Mucosa of descending colon (tissue), 3 donors: ENCODE data around the gene PHF20. TPM values are rescaled to one million over a fixed set of nuclear protein-coding genes. Genes with fewer than 3 reads are reported as not detected.

ENCODE experiments used
- ATAC-seq: fragments of 200-7000 bp; cut with Tn5 transposase; one replicate; pipeline ENCODE4 v1.9.1; 2020; ENCODE audit warnings: mild to moderate bottlenecking, moderate library complexity
- DNase-seq, 3 donors: peaks; one replicate each; pipeline ENCODE4 v3.0.0-alpha.2; 2020
- H3K36me3 ChIP-seq: fragments of 200-600 bp; one replicate; pipeline ENCODE4 v1.8.0; 2021; ENCODE audit warnings: low read depth, mild to moderate bottlenecking
- H3K4me1 ChIP-seq: fragments of 200-600 bp; one replicate; pipeline ENCODE4 v1.8.0; 2021; ENCODE audit warnings: low read depth, mild to moderate bottlenecking
- H3K4me3 ChIP-seq: fragments of 200-600 bp; one replicate; pipeline ENCODE4 v1.8.0; 2021; ENCODE audit warnings: mild to moderate bottlenecking
- H3K9me3 ChIP-seq: fragments of 200-600 bp; one replicate; pipeline ENCODE4 v1.8.0; 2021; ENCODE audit warnings: mild to moderate bottlenecking
- CTCF ChIP-seq: fragments of 200-600 bp; IDR thresholded peaks from one replicate; pipeline ENCODE4 v1.8.0; 2022; ENCODE audit warnings: antibody characterized with exemption, mild to moderate bottlenecking
- intact Hi-C, 2 donors: fragments of 100-400 bp; cut with DNase I in 1 of 2; cut with micrococcal nuclease in 1 of 2; formaldehyde crosslinking; loops; one replicate each; pipeline versions ENCODE4 v1.11.0 to v1.11.1; 2022; cut with DNase I, micrococcal nuclease
- total RNA-seq, 3 donors: library from RNA; stranded (reverse); fragmentation: NEBNext Ultra II Directional in 2 of 3; extraction: Animal tissue kit (Norgen Biotek cat#: 25700) in 2 of 3; gene quantifications; one replicate each; pipeline versions ENCODE4 v1.2.1 to v1.2.4, GENCODE V29; 2021 to 2023
- donor health status: DM: no; HTN: no; CAD: no; lungs with moderate emphysema.
- donor health status: DM: no; HTN: no; CAD: no.
- donor health status: DM: no; HTN: yes; CAD: no.

Gene PHF20
- total RNA-seq, 3 donors from 2014 or later, result 23.3 to 61.1 (median 28.5) TPM

DNA sequence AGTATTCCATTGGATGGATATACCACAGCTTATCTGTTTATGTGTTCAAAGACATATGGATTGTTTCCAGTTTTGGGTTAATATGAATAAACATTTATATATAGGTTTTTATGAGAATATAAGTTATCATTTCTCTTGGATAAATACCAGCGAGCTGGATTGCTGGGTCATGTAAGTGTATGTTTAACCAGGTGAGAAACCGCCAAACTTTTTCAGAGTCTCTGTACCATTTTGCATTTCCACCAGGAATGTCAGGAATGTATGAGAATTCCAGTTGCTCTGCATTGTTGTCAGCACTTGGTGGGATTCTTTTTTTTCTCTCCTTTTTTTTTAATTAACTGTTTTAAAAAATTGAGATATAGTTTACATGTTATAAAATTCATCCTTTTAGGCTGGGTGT is 52.1 kb downstream of the PHF20 start:
- Histone ChIP-seq H3K9me3 (no peaks in the 10 kb centered on the region), H3K4me1 (no peaks in the 10 kb centered on the region), H3K4me3 (no peak overlapping the region), H3K36me3 (no peaks in the 10 kb centered on the region)
- no peak for DNase-seq
- intact Hi-C loops, result no loop called here
- TF ChIP-seq CTCF, result no peak
- ATAC-seq, result no peak

DNA sequence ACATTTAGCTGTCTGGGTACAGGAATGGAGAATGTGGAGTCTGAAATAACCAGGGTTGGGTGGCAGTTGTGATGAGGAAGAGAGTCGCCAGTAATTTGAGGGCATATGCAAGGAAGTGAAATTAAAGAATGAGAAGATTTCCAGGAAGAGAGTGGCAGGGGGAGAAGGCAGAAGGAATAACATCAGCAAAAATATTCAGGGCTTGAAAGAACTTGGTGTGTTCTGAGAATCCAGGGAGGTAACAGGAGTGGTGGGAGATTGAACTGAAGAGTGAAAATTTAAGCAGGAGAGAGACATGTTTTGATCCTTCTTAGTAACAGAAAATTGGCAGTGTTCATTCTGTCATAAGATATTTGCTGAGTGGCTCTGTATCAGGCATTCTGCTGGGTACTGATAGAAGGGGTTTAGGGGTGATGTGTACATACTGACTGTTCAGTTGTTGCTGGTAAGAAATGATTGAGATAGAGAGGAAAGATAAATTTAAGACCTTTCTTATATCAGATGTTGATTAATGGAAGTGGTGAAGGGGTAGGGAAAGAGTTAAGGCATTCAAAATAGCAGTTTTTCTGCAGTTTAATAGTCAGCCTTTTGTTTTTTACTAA is 54.7 kb downstream of the PHF20 start:
- no peak for TF ChIP-seq CTCF
- no peak for DNase-seq
- ATAC-seq, result no peak
- Histone ChIP-seq H3K4me3 (no peak overlapping the region), H3K4me1 (no peaks in the 10 kb centered on the region), H3K9me3 (no peaks in the 10 kb centered on the region), H3K36me3 (no peaks in the 10 kb centered on the region)
- intact Hi-C loops, result no loop called here

- Histone ChIP-seq H3K4me1 (no peaks in the 10 kb centered on the region), H3K9me3 (no peaks in the 10 kb centered on the region), H3K36me3 (no peaks in the 10 kb centered on the region), H3K4me3 (no peak overlapping the region)
- intact Hi-C loops, result no loop called here
- DNase-seq, result no peak
- no peak for TF ChIP-seq CTCF
- ATAC-seq, result no peak
Observed at GRCh38 chr20:35828434-35828833, 56.6 kb downstream of the PHF20 start.

DNA sequence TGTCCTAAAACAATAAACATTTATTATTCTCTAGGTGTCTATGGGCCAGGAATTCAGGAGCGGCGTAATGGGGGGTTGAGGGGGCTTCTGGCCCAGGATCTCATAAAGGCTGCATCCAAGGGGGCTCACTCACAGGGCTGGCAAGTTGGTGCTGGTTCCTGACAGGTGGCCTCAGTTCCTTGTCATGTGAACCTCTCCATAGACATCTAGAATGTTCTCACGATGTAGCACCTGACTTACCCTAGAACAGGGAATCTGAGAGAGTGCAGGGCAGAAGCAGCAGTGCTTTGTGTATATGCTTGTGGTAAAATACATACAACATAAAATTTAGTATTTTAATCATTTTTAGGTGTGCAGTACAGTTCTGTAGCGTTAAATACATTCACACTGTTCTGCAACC is 57.1 kb downstream of the PHF20 start:
- H3K4me1 ChIP-seq, result no peaks in the 10 kb centered on the region
- DNase-seq (no peak), ATAC-seq (no peak)
- no peaks in the 10 kb centered on the region for H3K9me3 ChIP-seq
- no peak for TF ChIP-seq CTCF
- no peak overlapping the region for H3K4me3 ChIP-seq
- no peaks in the 10 kb centered on the region for H3K36me3 ChIP-seq
- intact Hi-C loops, result no loop called here

DNA sequence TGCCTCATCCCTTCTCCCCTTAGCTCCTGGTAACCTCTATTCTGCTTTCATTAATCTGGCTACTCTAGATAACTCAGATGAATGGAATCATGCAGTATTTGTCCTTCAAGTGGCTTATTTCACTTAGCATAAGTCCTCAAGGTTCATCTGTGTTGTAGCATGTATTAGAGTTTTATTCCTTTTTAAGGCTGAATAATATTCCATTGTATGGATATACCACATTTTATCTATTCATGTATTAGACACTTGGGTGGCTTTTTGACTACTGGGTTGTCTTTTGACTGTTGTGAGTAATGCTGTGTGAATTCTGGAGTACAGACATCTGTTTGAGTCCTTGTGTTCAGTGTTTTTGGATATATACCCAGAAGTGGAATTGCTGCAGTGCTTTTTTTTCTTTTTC is 58.4 kb downstream of the PHF20 start:
- no peaks in the 10 kb centered on the region for H3K36me3 ChIP-seq
- ATAC-seq, result no peak
- no peak overlapping the region for H3K4me3 ChIP-seq
- H3K9me3 ChIP-seq, result no peaks in the 10 kb centered on the region
- DNase-seq, result no peak
- H3K4me1 ChIP-seq, result no peaks in the 10 kb centered on the region
- no peak for TF ChIP-seq CTCF
- intact Hi-C loops, result no loop called here

- no peaks in the 10 kb centered on the region for H3K9me3 ChIP-seq
- no peaks in the 10 kb centered on the region for H3K36me3 ChIP-seq
- H3K4me1 ChIP-seq, result no peaks in the 10 kb centered on the region
- H3K4me3 ChIP-seq, result no peak overlapping the region
- TF ChIP-seq CTCF, result no peak
- ATAC-seq (no peak), DNase-seq (no peak)
- intact Hi-C loops, result no loop called here
Observed at GRCh38 chr20:35831029-35831428, 59.2 kb downstream of the PHF20 start.
